Measurements from ENCODE around the gene NUDT16L1.

The NUDT16L1 gene

DNA sequence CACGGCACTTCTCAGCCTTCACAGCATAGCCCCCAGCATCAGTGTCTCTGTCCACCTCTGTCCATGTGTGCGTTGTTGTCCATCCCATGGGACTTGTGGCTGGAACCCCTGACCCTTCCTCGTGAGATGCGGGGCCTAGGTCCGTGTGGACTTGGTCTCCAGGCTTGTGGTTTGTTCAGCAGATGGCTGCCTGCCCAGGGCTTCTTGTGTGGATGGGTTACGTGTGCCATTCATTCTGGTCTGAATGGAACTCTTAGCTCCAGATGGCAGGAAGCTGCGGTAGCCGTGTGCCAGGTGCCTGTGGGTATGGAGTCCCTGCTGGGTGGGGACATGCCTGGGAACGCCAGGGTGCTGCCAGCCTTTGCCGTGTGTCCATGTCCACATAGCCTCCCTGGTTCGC lies 31.7 kb upstream of the NUDT16L1 start:
- Histone ChIP-seq H3K27ac (ENCODE audit: low read length) (no peak overlapping the region), H3K4me2 (ENCODE audit: low read depth, low read length) (no peak overlapping the region), H3K9ac (ENCODE audit: low read length) (no peak overlapping the region), H3K4me1 (ENCODE audit: low read length) (peaks cover 16% of the 10 kb centered on the region), H4K20me1 (ENCODE audit: insufficient read depth, low read length) (no peaks in the 10 kb centered on the region), H3K36me3 (replicated peaks; ENCODE audit: insufficient read depth, low read length) (no peaks in the 10 kb centered on the region), H3F3A (ENCODE audit: insufficient read depth, low read length) (peaks cover 16% of the 10 kb centered on the region; the same call in 1 of the 2 replicates), H3K79me2 (ENCODE audit: low read length) (peaks cover 6% of the 10 kb centered on the region; the same call in 1 of the 2 replicates), H3K27me3 (replicated peaks; ENCODE audit: insufficient read depth, low read length) (no peaks in the 10 kb centered on the region), H2AFZ (ENCODE audit: low read length) (no peak overlapping the region), H3K9me3 (replicated peaks; ENCODE audit: insufficient read depth, low read length) (no peaks in the 10 kb centered on the region), H3K9me2 (replicated peaks; ENCODE audit: insufficient read depth, low read length) (no peaks in the 10 kb centered on the region), H3K4me3 (ENCODE audit: low read length) (no peak overlapping the region)
- TF ChIP-seq, protein P1, sequence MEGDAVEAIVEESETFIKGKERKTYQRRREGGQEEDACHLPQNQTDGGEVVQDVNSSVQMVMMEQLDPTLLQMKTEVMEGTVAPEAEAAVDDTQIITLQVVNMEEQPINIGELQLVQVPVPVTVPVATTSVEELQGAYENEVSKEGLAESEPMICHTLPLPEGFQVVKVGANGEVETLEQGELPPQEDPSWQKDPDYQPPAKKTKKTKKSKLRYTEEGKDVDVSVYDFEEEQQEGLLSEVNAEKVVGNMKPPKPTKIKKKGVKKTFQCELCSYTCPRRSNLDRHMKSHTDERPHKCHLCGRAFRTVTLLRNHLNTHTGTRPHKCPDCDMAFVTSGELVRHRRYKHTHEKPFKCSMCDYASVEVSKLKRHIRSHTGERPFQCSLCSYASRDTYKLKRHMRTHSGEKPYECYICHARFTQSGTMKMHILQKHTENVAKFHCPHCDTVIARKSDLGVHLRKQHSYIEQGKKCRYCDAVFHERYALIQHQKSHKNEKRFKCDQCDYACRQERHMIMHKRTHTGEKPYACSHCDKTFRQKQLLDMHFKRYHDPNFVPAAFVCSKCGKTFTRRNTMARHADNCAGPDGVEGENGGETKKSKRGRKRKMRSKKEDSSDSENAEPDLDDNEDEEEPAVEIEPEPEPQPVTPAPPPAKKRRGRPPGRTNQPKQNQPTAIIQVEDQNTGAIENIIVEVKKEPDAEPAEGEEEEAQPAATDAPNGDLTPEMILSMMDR (IDR thresholded peaks at IDR 0.05; ENCODE audit: low read length) = no peak
- no peak for TF ChIP-seq EZH2phosphoT487 (IDR thresholded peaks at IDR 0.05; ENCODE audit: low read length)
- no peak for TF ChIP-seq EZH2 (optimal IDR thresholded peaks at IDR 0.05; ENCODE audit: low read depth, low read length)
- DNase-seq = no peak

DNA sequence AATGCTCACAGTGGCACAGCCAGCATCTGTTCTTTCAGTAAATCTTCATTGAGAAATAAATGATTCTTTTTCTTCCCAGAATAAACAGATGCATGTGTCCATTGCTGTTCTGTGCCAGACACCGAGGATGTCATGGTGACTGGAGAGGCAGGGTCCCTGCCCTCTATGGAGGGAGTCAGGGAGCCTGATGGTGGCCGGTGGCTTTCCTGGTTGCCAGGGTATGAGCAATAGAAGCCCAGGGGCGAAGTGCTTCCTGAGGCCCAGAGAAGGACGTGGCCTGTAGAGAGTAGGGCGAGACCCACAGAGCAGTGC lies 29.9 kb upstream of the NUDT16L1 start:
- H3K4me1 ChIP-seq (ENCODE audit: low read length) = peaks cover 16% of the 10 kb centered on the region
- peaks cover 16% of the 10 kb centered on the region; the same call in 1 of the 2 replicates for H3F3A ChIP-seq (ENCODE audit: insufficient read depth, low read length)
- DNase-seq = no peak
- no peaks in the 10 kb centered on the region for H3K9me3 ChIP-seq (replicated peaks; ENCODE audit: insufficient read depth, low read length)
- TF ChIP-seq EZH2 (optimal IDR thresholded peaks at IDR 0.05; ENCODE audit: low read depth, low read length) = no peak
- TF ChIP-seq, protein P1 (IDR thresholded peaks at IDR 0.05; ENCODE audit: low read length) = no peak
- no peak for TF ChIP-seq EZH2phosphoT487 (IDR thresholded peaks at IDR 0.05; ENCODE audit: low read length)
- no peak overlapping the region for H3K9ac ChIP-seq (ENCODE audit: low read length)
- H3K27me3 ChIP-seq (replicated peaks; ENCODE audit: insufficient read depth, low read length) = no peaks in the 10 kb centered on the region
- peaks cover 6% of the 10 kb centered on the region; the same call in 1 of the 2 replicates for H3K79me2 ChIP-seq (ENCODE audit: low read length)
- H3K4me3 ChIP-seq (ENCODE audit: low read length) = no peak overlapping the region
- no peak overlapping the region for H2AFZ ChIP-seq (ENCODE audit: low read length)
- H3K36me3 ChIP-seq (replicated peaks; ENCODE audit: insufficient read depth, low read length) = no peaks in the 10 kb centered on the region
- H4K20me1 ChIP-seq (ENCODE audit: insufficient read depth, low read length) = no peaks in the 10 kb centered on the region
- no peak overlapping the region for H3K27ac ChIP-seq (ENCODE audit: low read length)
- H3K9me2 ChIP-seq (replicated peaks; ENCODE audit: insufficient read depth, low read length) = no peaks in the 10 kb centered on the region
- H3K4me2 ChIP-seq (ENCODE audit: low read depth, low read length) = no peak overlapping the region

DNA sequence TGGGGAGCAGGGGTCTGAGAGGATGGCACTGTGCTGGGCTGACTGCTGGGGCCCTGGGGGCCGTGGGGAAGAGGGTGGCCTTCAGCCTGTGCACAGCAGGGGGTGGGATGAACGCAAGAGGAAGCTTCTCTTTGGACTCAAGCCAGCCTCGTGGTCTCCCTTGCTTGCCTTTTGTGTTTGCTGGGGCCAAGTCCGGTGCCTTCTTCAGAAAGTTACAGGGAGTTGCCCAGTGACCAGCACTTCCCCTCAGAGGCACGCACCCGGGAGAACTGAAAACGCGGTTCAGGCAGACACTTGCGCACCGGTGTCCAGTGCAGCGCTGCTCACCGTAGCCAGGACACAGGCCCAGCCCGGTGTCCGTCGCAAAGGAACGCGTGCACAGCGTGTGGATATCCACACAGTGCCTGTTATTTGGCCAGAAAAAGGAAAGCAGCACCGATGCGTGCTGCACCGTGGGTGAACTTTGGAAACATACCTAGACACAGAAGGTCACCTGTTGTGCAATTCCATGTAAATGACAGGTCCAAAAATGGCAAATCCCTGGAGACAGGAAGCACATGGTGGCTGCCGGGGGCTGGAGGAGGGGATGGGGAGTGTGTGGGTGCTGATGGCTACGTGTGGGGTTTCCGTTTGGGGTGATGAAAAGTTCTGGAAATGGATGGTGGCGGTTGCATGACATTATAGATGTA lies 29.4 kb upstream of the NUDT16L1 start:
- Histone ChIP-seq H3K9ac (ENCODE audit: low read length) (no peak overlapping the region), H3K36me3 (replicated peaks; ENCODE audit: insufficient read depth, low read length) (no peaks in the 10 kb centered on the region), H3K9me3 (replicated peaks; ENCODE audit: insufficient read depth, low read length) (no peaks in the 10 kb centered on the region), H3K27ac (ENCODE audit: low read length) (no peak overlapping the region), H3K9me2 (replicated peaks; ENCODE audit: insufficient read depth, low read length) (no peaks in the 10 kb centered on the region), H4K20me1 (ENCODE audit: insufficient read depth, low read length) (no peaks in the 10 kb centered on the region), H3F3A (ENCODE audit: insufficient read depth, low read length) (peaks cover 16% of the 10 kb centered on the region; the same call in 1 of the 2 replicates), H2AFZ (ENCODE audit: low read length) (no peak overlapping the region), H3K4me1 (ENCODE audit: low read length) (peaks cover 16% of the 10 kb centered on the region), H3K27me3 (replicated peaks; ENCODE audit: insufficient read depth, low read length) (no peaks in the 10 kb centered on the region), H3K79me2 (ENCODE audit: low read length) (peaks cover 6% of the 10 kb centered on the region; the same call in 1 of the 2 replicates), H3K4me3 (ENCODE audit: low read length) (no peak overlapping the region), H3K4me2 (ENCODE audit: low read depth, low read length) (no peak overlapping the region)
- no peak for TF ChIP-seq EZH2phosphoT487 (IDR thresholded peaks at IDR 0.05; ENCODE audit: low read length)
- TF ChIP-seq EZH2 (optimal IDR thresholded peaks at IDR 0.05; ENCODE audit: low read depth, low read length) = no peak
- TF ChIP-seq, protein P1 (IDR thresholded peaks at IDR 0.05; ENCODE audit: low read length) = no peak
- DNase-seq = no peak
